ENCODE measurements around the gene MAP3K5. TPM values are rescaled to one million over a fixed set of nuclear protein-coding genes. Genes with fewer than 3 reads are reported as not detected.

Gene MAP3K5
- total and polyA plus RNA-seq, 9 of the 15 experiments (the other 6 are each of a cell fraction or from before 2014, with no cell fraction given) = 2.2 to 13.0 (median 9.9) TPM

- FAIRE-seq (no peak), ATAC-seq (no peak), DNase-seq (ENCODE audit: extremely low read depth in 1 of 4, low spot score in 3 of 4) (no peak)
- Histone ChIP-seq H3K27ac (ENCODE audit: extremely low read depth, low read depth, low read length) (no peak overlapping the region), H3K4me3 (no peak overlapping the region), H3K36me3 (ENCODE audit: control insufficient read depth, insufficient read depth, low read length) (no peaks in the 10 kb centered on the region; the same call in 1 of the 3 replicates), H3K4me2 (ENCODE audit: insufficient read depth, low read length) (no peak overlapping the region), H2AFZ (ENCODE audit: low read depth, low read length) (no peak overlapping the region), H3K27me3 (ENCODE audit: control insufficient read depth in 2 of 2, insufficient read depth in 2 of 2, low read length in 2 of 2) (no peaks in the 10 kb centered on the region), H3K79me2 (ENCODE audit: control insufficient read depth, insufficient read depth, low read length) (no peaks in the 10 kb centered on the region), H3K9me3 (replicated peaks; ENCODE audit: control insufficient read depth, insufficient read depth, low read depth, low read length) (no peaks in the 10 kb centered on the region), H3K4me1 (replicated peaks in 1 of 2; ENCODE audit: control insufficient read depth in 2 of 2, insufficient read depth in 2 of 2, low read length in 2 of 2) (no peaks in the 10 kb centered on the region), H4K20me1 (replicated peaks; ENCODE audit: control insufficient read depth, insufficient read depth, low read length) (no peaks in the 10 kb centered on the region), H3K9ac (ENCODE audit: insufficient read depth in 1 of 2, low read depth in 2 of 2, low read length in 2 of 2) (no peak overlapping the region), H3K9me1 (ENCODE audit: control insufficient read depth, insufficient read depth, low read length) (no peaks in the 10 kb centered on the region)
- ChIA-PET CTCF (ENCODE audit: low intra/inter-chr PET ratio) (no interaction called here), POLR2A (interaction anchor here (1.0 to 1.6 kb wide), 2 partner anchors 8 to 9 kb away, joined by 3 to 5 read pairs; no protein-coding TSS in a partner anchor)
- in situ Hi-C loops (cut with MboI) (no loop called here), intact Hi-C loops (cut with micrococcal nuclease) (no loop called here)
- 41% methylated on average over 2 of the region's 2 CpGs for WGBS (ENCODE audit: insufficient coverage, low coverage, missing lambda C conversion rate)
- TF ChIP-seq NFIC (IDR thresholded peaks at IDR 0.05) (no peak), ZMIZ1 (IDR thresholded peaks at IDR 0.05; ENCODE audit: low read depth in 2 of 2, low read length in 2 of 2) (no peak), ZNF212 (CRISPR knock-in tag; IDR thresholded peaks at IDR 0.05) (no peak), HMG20B (CRISPR knock-in tag; IDR thresholded peaks at IDR 0.05) (no peak), ZNF830 (CRISPR knock-in tag; IDR thresholded peaks at IDR 0.05) (no peak), ZNF436 (CRISPR knock-in tag; IDR thresholded peaks at IDR 0.05) (no peak), PRDM10 (IDR thresholded peaks at IDR 0.05; ENCODE audit: partially characterized antibody) (no peak), ZNF431 (CRISPR knock-in tag; IDR thresholded peaks at IDR 0.05) (no peak), NR2F6 (CRISPR knock-in tag; IDR thresholded peaks at IDR 0.05) (no peak), ZC3H4 (CRISPR knock-in tag; IDR thresholded peaks at IDR 0.05; ENCODE audit: borderline replicate concordance) (no peak), RBM22 (IDR thresholded peaks at IDR 0.05; ENCODE audit: low read depth, low read length, poor library complexity, severe bottlenecking) (no peak)
- BruUV-seq (replicated peaks) = no TSS peak
Observed at GRCh38 chr6:136685540-136686108, 106.7 kb downstream of the MAP3K5 start.
